SK-N-SH (cell line): ENCODE data around the gene MAP3K6. TPM values are rescaled to one million over a fixed set of nuclear protein-coding genes. Genes with fewer than 3 reads are reported as not detected.
"Not testable (repeated sequence)": the region's sequence is repeated elsewhere in the genome, so short reads cannot be mapped to it uniquely, and the experiment has no call there.

Source experiments
- CTCF ChIA-PET: fragments of 300-600, 350-600 bp; formaldehyde crosslinking; extraction: SDS; loops from one replicate; lab custom pipeline; 2021; lab: Yijun Ruan, JAX
- POLR2A ChIA-PET: fragments of 350-600 bp; sonication (Branson Sonifier 250); formaldehyde crosslinking; extraction: SDS; loops from one replicate; lab custom pipeline; 2020; ENCODE audit warnings: antibody characterized with exemption, inconsistent platforms; lab: Yijun Ruan, JAX
- DNase-seq: peaks from one replicate; pipeline ENCODE4 v3.0.0; 2012
- H2AFZ ChIP-seq: fragments of 200-600 bp; sonication (generic); 2 replicates; pipeline ENCODE4 v1.8.1; 2016; ENCODE audit warnings: antibody characterized with exemption, mild to moderate bottlenecking, low read depth
- H3F3A ChIP-seq: fragments of 200-600 bp; sonication (generic); replicated peaks from 2 replicates; pipeline ENCODE3; 2016; ENCODE audit warnings: antibody characterized with exemption, mild to moderate bottlenecking; ENCODE audit not compliant: insufficient read depth
- H3K27ac ChIP-seq, 2 experiments: fragments of 200-500 bp in 1 of 2; fragments of 200-600 bp in 1 of 2; sonication (Bioruptor generic) in 1 of 2; sonication (generic), shearing (Covaris generic) in 1 of 2; 2 replicates each; pipeline versions ENCODE4 v1.5.1 to v1.6.1; 2014 to 2016; ENCODE audit warnings: low read depth in 2 of 2, inconsistent platforms in 1 of 2, low read length in 1 of 2, mild to moderate bottlenecking in 1 of 2, mixed read lengths in 1 of 2
- H3K27me3 ChIP-seq: fragments of 200-600 bp; sonication (generic), shearing (Covaris generic); 2 replicates; pipeline ENCODE4 v1.6.1; 2016; ENCODE audit warnings: mixed run types; ENCODE audit not compliant: insufficient read depth
- H3K36me3 ChIP-seq, 2 experiments: fragments of 200-500 bp in 1 of 2; fragments of 200-600 bp in 1 of 2; sonication (Bioruptor generic) in 1 of 2; sonication (generic) in 1 of 2; replicated peaks in 1 of 2; 2 replicates each; pipeline versions ENCODE3 to v1.5.1; 2014 to 2016; ENCODE audit warnings: low read length in 1 of 2, mild to moderate bottlenecking in 1 of 2; ENCODE audit not compliant: insufficient read depth in 2 of 2, control insufficient read depth in 1 of 2
- H3K4me1 ChIP-seq, 2 experiments: fragments of 200-500 bp in 1 of 2; fragments of 200-600 bp in 1 of 2; sonication (Bioruptor generic) in 1 of 2; sonication (generic), shearing (Covaris generic) in 1 of 2; 2 replicates each; pipeline versions ENCODE4 v1.5.1 to v1.6.1; 2014 to 2016; ENCODE audit warnings: low read depth in 1 of 2, low read length in 1 of 2, mixed run types in 1 of 2; ENCODE audit not compliant: insufficient read depth in 2 of 2, control insufficient read depth in 1 of 2
- H3K4me2 ChIP-seq: fragments of 200-600 bp; sonication (generic), shearing (Covaris generic); 2 replicates; pipeline ENCODE4 v1.6.1; 2017; ENCODE audit warnings: mixed run types
- H3K4me3 ChIP-seq, 2 experiments: fragments of 200-500 bp in 1 of 2; fragments of 200-600 bp in 1 of 2; sonication (Bioruptor generic) in 1 of 2; sonication (generic), shearing (Covaris generic) in 1 of 2; 2 replicates each; pipeline versions ENCODE4 v1.5.1 to v1.8.1; 2014 to 2016; ENCODE audit warnings: low read depth in 2 of 2, inconsistent platforms in 1 of 2, low read length in 1 of 2, mild to moderate bottlenecking in 1 of 2, mixed read lengths in 1 of 2, moderate library complexity in 1 of 2
- H3K79me2 ChIP-seq: fragments of 200-600 bp; sonication (generic); 2 replicates; pipeline ENCODE4 v1.8.1; 2017; ENCODE audit warnings: mild to moderate bottlenecking; ENCODE audit not compliant: insufficient read depth
- H3K9ac ChIP-seq: fragments of 200-600 bp; sonication (generic); 2 replicates; pipeline ENCODE4 v1.6.1; 2017; ENCODE audit warnings: mixed run types
- H3K9me2 ChIP-seq: fragments of 200-600 bp; sonication (generic); 2 replicates; pipeline ENCODE4 v1.6.1; 2017; ENCODE audit warnings: mixed run types
- H3K9me3 ChIP-seq: fragments of 200-600 bp; sonication (generic); 2 replicates; pipeline ENCODE4 v1.6.1; 2017; ENCODE audit warnings: mixed run types, mild to moderate bottlenecking, moderate library complexity
- H4K20me1 ChIP-seq: fragments of 200-600 bp; sonication (generic); 2 replicates; pipeline ENCODE4 v1.6.1; 2017; ENCODE audit warnings: mild to moderate bottlenecking, mixed run types; ENCODE audit not compliant: insufficient read depth
- JUND ChIP-seq: IDR thresholded peaks from 2 replicates; pipeline ENCODE4 v1.4.0; 2012
- POLR2AphosphoS5 ChIP-seq: IDR thresholded peaks from 2 replicates; pipeline ENCODE4 v1.6.1; 2012; ENCODE audit warnings: low read depth, low read length
- ZBTB33 ChIP-seq: IDR thresholded peaks from 2 replicates; pipeline ENCODE4 v1.4.0; 2012; ENCODE audit warnings: low read depth, borderline replicate concordance
- WGBS: methylation state at CpG from one replicate; pipeline ENCODE4 v1.1.6; 2017; ENCODE audit warnings: low lambda C conversion rate; 5-methylcytosine and 5-hydroxymethylcytosine counted together
- polyA plus RNA-seq, 3 experiments: library from polyadenylated mRNA; depleted of rRNA; stranded (reverse); fragments of >200 nt; gene quantifications; 2 replicates each; pipeline ENCODE4 v1.2.3, GENCODE V29; 2012
- TF ChIP-seq, protein P1 (sequence below): fragments of 200-600 bp; sonication (generic); IDR thresholded peaks from 2 replicates; pipeline ENCODE4 v1.6.1; 2017; ENCODE audit warnings: antibody characterized with exemption, mild to moderate bottlenecking, moderate library complexity
- TF ChIP-seq, protein P2 (sequence below): IDR thresholded peaks from 2 replicates; pipeline ENCODE4 v1.4.0; 2012; ENCODE audit warnings: low read depth

Gene MAP3K6
- polyA plus RNA-seq, 1 of the 3 experiments (the other 2 are of a cell fraction): 17.3 TPM

GRCh38 chr1:27409669-27410068 is 42.9 kb upstream of the MAP3K6 start:
- H4K20me1 ChIP-seq: no peaks in the 10 kb centered on the region
- H3K27me3 ChIP-seq: no peaks in the 10 kb centered on the region
- no peak for DNase-seq
- H3K9ac ChIP-seq: no peak overlapping the region
- H2AFZ ChIP-seq: no peak overlapping the region
- no peak overlapping the region for H3K4me2 ChIP-seq
- POLR2A ChIA-PET: interaction anchor here (0.6 kb wide), 1 partner anchor 19 kb away, joined by 5 read pairs; no protein-coding TSS in a partner anchor
- TF ChIP-seq JUND: no peak
- TF ChIP-seq POLR2AphosphoS5: no peak
- TF ChIP-seq, all 33 proteins: peak for 0
- no peaks in the 10 kb centered on the region for H3F3A ChIP-seq
- H3K36me3 ChIP-seq: peaks cover 43 to 62% of the 10 kb centered on the region in 2 experiments
- no peaks in the 10 kb centered on the region for H3K9me3 ChIP-seq
- no peaks in the 10 kb centered on the region for H3K79me2 ChIP-seq
- no peak overlapping the region for H3K4me3 ChIP-seq
- no peaks in the 10 kb centered on the region; a peak in 1 of 4 replicates for H3K4me1 ChIP-seq
- H3K9me2 ChIP-seq: no peaks in the 10 kb centered on the region
- CTCF ChIA-PET: interaction anchor here (1.0 to 16.9 kb wide), 3 partner anchors 14 to 197 kb away, joined by 3 to 111 read pairs (median 4); partner anchors contain the start of gene AHDC1
- no peak overlapping the region for H3K27ac ChIP-seq
- WGBS: 91% methylated on average over 11 of the region's 11 CpGs

GRCh38 chr1:27408151-27408550 is 41.4 kb upstream of the MAP3K6 start:
- no peak overlapping the region for H3K27ac ChIP-seq
- H3K4me2 ChIP-seq: no peak overlapping the region
- H3K9me3 ChIP-seq: no peaks in the 10 kb centered on the region
- H3K27me3 ChIP-seq: no peaks in the 10 kb centered on the region
- H2AFZ ChIP-seq: no peak overlapping the region
- peaks cover 28 to 50% of the 10 kb centered on the region in 2 experiments for H3K36me3 ChIP-seq
- ChIA-PET POLR2A (no interaction called here), CTCF (interaction anchor here (1.3 kb wide), 2 partner anchors 8 to 13 kb away, joined by 3 to 4 read pairs; no protein-coding TSS in a partner anchor)
- TF ChIP-seq, protein P1, sequence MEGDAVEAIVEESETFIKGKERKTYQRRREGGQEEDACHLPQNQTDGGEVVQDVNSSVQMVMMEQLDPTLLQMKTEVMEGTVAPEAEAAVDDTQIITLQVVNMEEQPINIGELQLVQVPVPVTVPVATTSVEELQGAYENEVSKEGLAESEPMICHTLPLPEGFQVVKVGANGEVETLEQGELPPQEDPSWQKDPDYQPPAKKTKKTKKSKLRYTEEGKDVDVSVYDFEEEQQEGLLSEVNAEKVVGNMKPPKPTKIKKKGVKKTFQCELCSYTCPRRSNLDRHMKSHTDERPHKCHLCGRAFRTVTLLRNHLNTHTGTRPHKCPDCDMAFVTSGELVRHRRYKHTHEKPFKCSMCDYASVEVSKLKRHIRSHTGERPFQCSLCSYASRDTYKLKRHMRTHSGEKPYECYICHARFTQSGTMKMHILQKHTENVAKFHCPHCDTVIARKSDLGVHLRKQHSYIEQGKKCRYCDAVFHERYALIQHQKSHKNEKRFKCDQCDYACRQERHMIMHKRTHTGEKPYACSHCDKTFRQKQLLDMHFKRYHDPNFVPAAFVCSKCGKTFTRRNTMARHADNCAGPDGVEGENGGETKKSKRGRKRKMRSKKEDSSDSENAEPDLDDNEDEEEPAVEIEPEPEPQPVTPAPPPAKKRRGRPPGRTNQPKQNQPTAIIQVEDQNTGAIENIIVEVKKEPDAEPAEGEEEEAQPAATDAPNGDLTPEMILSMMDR: no peak
- TF ChIP-seq, protein P2, sequence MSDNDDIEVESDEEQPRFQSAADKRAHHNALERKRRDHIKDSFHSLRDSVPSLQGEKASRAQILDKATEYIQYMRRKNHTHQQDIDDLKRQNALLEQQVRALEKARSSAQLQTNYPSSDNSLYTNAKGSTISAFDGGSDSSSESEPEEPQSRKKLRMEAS: no peak
- TF ChIP-seq ZBTB33: no peak
- WGBS: 92% methylated on average over 9 of the region's 9 CpGs
- no peaks in the 10 kb centered on the region for H3K79me2 ChIP-seq
- no peaks in the 10 kb centered on the region for H3F3A ChIP-seq
- H4K20me1 ChIP-seq: no peaks in the 10 kb centered on the region
- H3K9ac ChIP-seq: no peak overlapping the region
- DNase-seq: no peak
- H3K4me1 ChIP-seq: peaks cover 0 to 4% of the 10 kb centered on the region in 2 experiments; a peak in 1 of 4 replicates
- no peak overlapping the region for H3K4me3 ChIP-seq
- no peaks in the 10 kb centered on the region for H3K9me2 ChIP-seq

GRCh38 chr1:27406791-27407190 is 40.0 kb upstream of the MAP3K6 start:
- CTCF ChIA-PET: interaction anchor here (1.0 kb wide), 1 partner anchor 150 kb away, joined by 3 read pairs; no protein-coding TSS in a partner anchor
- H3K9ac ChIP-seq, H3K27me3 ChIP-seq, H3K9me2 ChIP-seq, H3K9me3 ChIP-seq, H3K79me2 ChIP-seq, H3K4me1 ChIP-seq, H2AFZ ChIP-seq, DNase-seq, H3F3A ChIP-seq, H3K4me3 ChIP-seq, H4K20me1 ChIP-seq, H3K4me2 ChIP-seq, POLR2A ChIA-PET, H3K27ac ChIP-seq: not testable (repeated sequence)
- H3K36me3 ChIP-seq: peaks cover 14 to 40% of the 10 kb centered on the region in 2 experiments
- WGBS: 83% methylated on average over 1 of the region's 2 CpGs
